HUES48 (cell line): Measurements from ENCODE around the gene GPATCH2L.

ENCODE experiments used
- H3K27ac ChIP-seq: one replicate; pipeline ENCODE4 v1.7.0; 2013; ENCODE audit warnings: low read depth, low read length, inconsistent platforms
- H3K27me3 ChIP-seq: 2 replicates; pipeline ENCODE4 v1.6.1; 2013; ENCODE audit warnings: mild to moderate bottlenecking, low read length; ENCODE audit not compliant: control insufficient read depth, insufficient read depth
- H3K36me3 ChIP-seq: 2 replicates; pipeline ENCODE4 v1.6.1; 2013; ENCODE audit warnings: low read length; ENCODE audit not compliant: control insufficient read depth, insufficient read depth
- H3K4me1 ChIP-seq: 2 replicates; pipeline ENCODE4 v1.6.1; 2013; ENCODE audit warnings: mild to moderate bottlenecking, low read length; ENCODE audit not compliant: control insufficient read depth, insufficient read depth
- H3K4me3 ChIP-seq: 2 replicates; pipeline ENCODE4 v1.5.1; 2013; ENCODE audit warnings: mild to moderate bottlenecking, low read depth, low read length
- H3K9ac ChIP-seq: 2 replicates; pipeline ENCODE4 v1.6.1; 2013; ENCODE audit warnings: mild to moderate bottlenecking, low read depth, low read length, moderate library complexity
- H3K9me3 ChIP-seq: 2 replicates; pipeline ENCODE4 v1.6.1; 2013; ENCODE audit warnings: low read length; ENCODE audit not compliant: control insufficient read depth, insufficient read depth

The GPATCH2L gene

GRCh38 chr14:76151398-76152332 lies at the start of gene GPATCH2L:
GPATCH2L (plus strand) TSS chr14:76151922; CDS start chr14:76154364, 2,442 bp downstream.
- H3K36me3 ChIP-seq, result peaks cover 25% of the 10 kb centered on the region
- peak within 1 kb of the TSS; percentile 88 for H3K27ac ChIP-seq
- H3K9ac ChIP-seq, result peak within 1 kb of the TSS; percentile 71

GRCh38 chr14:76104802-76105355 lies 46.8 kb upstream of the GPATCH2L start:
- H3K27me3 ChIP-seq, result no peaks in the 10 kb centered on the region; the same call in 1 of the 2 replicates
- H3K36me3 ChIP-seq, result no peaks in the 10 kb centered on the region
- no peak overlapping the region for H3K9ac ChIP-seq
- no peaks in the 10 kb centered on the region; the same call in 1 of the 2 replicates for H3K4me1 ChIP-seq
- H3K4me3 ChIP-seq, result no peak overlapping the region
- H3K9me3 ChIP-seq, result no peaks in the 10 kb centered on the region
- H3K27ac ChIP-seq, result no peak overlapping the region

More at GRCh38 chr14:76151398-76152332, at the start of gene GPATCH2L:
- peaks cover 19% of the 10 kb centered on the region for H3K4me1 ChIP-seq
- no peaks in the 10 kb centered on the region for H3K9me3 ChIP-seq
- H3K4me3 ChIP-seq, result peak within 1 kb of the TSS; percentile 94
- peaks cover 11% of the 10 kb centered on the region for H3K27me3 ChIP-seq

GRCh38 chr14:76106188-76106587 lies 45.5 kb upstream of the GPATCH2L start:
- H3K9ac ChIP-seq, result no peak overlapping the region

DNA sequence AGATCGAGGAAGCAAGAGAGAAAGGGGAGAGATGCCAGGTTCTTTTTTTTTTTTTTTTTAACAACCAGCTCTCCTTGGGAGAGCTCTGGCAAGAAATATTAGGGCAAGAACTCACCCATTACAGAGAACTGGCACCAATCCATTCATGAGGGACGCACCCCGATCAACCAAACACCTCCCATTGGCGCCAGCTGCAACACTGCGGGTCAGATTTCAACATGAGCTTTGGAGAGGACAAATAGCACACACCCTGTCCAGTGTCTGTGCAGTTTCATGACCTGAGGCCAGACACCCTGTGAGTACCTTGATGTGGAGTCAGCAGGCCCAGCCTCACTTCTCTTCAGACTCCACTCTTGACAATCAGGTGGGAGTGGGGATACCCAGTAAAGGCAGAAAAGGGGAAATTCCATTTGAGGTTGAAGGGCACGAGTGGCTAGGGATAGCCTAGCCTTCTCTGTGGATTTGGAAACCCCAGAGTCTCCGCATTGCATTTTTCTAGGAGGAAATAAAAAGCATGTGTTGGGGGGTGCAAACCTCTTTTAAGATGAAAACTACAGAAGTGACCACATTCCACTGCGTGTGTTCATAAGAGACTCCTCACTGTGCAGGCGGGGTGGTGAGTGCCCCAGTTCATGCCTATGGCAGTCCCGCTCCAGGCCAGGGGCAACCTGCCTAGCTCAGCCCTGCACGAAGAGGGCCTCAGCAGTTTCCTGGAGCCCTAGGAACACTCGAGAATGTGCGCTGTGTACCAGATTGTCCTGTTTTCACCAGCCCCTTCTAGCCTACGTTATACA lies 42.4 kb upstream of the GPATCH2L start:
- peaks cover 1% of the 10 kb centered on the region; the same call in 1 of the 2 replicates for H3K27me3 ChIP-seq
- no peak overlapping the region for H3K27ac ChIP-seq

More at GRCh38 chr14:76106188-76106587, 45.5 kb upstream of the GPATCH2L start:
- H3K4me3 ChIP-seq, result no peak overlapping the region
- no peaks in the 10 kb centered on the region for H3K9me3 ChIP-seq
- no peaks in the 10 kb centered on the region; the same call in 1 of the 2 replicates for H3K27me3 ChIP-seq
- no peaks in the 10 kb centered on the region for H3K36me3 ChIP-seq
- H3K27ac ChIP-seq, result no peak overlapping the region
- H3K4me1 ChIP-seq, result no peaks in the 10 kb centered on the region; the same call in 1 of the 2 replicates

DNA sequence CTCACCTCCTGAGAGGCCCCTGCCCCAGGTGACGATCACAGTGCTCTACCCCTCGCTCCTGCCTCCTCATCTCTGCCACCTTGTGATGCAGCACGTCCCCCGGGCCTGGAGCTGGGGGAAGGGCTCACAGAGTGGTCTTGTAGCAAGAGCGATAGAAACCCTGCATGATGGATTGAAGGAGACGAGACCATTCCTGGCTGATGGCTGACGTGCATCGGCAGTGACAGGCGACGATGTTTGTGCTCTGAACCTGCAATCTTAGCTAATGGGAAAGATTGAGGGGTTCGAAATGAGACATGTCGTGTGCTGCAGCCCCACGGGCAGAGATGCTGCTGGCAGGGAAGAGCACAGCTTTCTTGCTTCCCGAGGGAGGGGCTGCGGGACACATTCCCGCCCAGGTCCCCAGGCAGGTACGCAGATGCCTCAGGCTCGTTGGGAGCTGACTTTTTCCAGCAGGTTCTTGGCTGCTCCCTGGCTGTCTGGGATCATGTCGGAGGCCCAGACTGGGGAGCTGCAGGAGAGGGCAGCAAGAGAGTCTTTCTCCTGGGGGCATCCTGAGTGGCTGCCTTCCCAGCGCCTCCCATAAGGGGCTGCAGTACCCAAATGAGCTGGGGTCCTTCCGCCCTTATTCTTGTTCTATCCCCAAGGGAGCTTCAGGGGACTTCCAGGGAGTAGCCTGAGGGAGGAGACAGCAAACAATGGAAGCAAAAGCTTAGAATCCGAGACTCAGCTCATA lies 38.7 kb upstream of the GPATCH2L start:
- no peak overlapping the region for H3K9ac ChIP-seq

More for the DNA sequence above, 42.4 kb upstream of the GPATCH2L start:
- Histone ChIP-seq H3K4me3 (no peak overlapping the region), H3K36me3 (no peaks in the 10 kb centered on the region), H3K9me3 (no peaks in the 10 kb centered on the region), H3K4me1 (peaks cover 17% of the 10 kb centered on the region), H3K9ac (no peak overlapping the region)

GRCh38 chr14:76113691-76114090 lies 38.0 kb upstream of the GPATCH2L start:
- H3K4me1 ChIP-seq, result peaks cover 34% of the 10 kb centered on the region
- peak overlapping the region; percentile 71 for H3K27ac ChIP-seq
- no peaks in the 10 kb centered on the region for H3K36me3 ChIP-seq
- no peak overlapping the region for H3K9ac ChIP-seq
- no peaks in the 10 kb centered on the region for H3K9me3 ChIP-seq
- peaks cover 5% of the 10 kb centered on the region; the same call in 1 of the 2 replicates for H3K27me3 ChIP-seq
- H3K4me3 ChIP-seq, result 0 out of 2 replicates have a peak overlapping the region, but pooled peaks have one; percentile 15

More for the DNA sequence above, 38.7 kb upstream of the GPATCH2L start:
- H3K4me3 ChIP-seq, result 0 out of 2 replicates have a peak overlapping the region, but pooled peaks have one; percentile 15
- peaks cover 5% of the 10 kb centered on the region; the same call in 1 of the 2 replicates for H3K27me3 ChIP-seq
- H3K27ac ChIP-seq, result peak overlapping the region; percentile 71
- H3K9me3 ChIP-seq, result no peaks in the 10 kb centered on the region
- peaks cover 34% of the 10 kb centered on the region for H3K4me1 ChIP-seq
- no peaks in the 10 kb centered on the region for H3K36me3 ChIP-seq

GRCh38 chr14:76115010-76115422 lies 36.7 kb upstream of the GPATCH2L start:
- H3K27me3 ChIP-seq, result peaks cover 5% of the 10 kb centered on the region; the same call in 1 of the 2 replicates
- peak overlapping the region; percentile 37 for H3K27ac ChIP-seq
- H3K36me3 ChIP-seq, result no peaks in the 10 kb centered on the region
- no peaks in the 10 kb centered on the region for H3K9me3 ChIP-seq
- no peak overlapping the region for H3K9ac ChIP-seq
- H3K4me3 ChIP-seq, result no peak overlapping the region
- H3K4me1 ChIP-seq, result peaks cover 34% of the 10 kb centered on the region

DNA sequence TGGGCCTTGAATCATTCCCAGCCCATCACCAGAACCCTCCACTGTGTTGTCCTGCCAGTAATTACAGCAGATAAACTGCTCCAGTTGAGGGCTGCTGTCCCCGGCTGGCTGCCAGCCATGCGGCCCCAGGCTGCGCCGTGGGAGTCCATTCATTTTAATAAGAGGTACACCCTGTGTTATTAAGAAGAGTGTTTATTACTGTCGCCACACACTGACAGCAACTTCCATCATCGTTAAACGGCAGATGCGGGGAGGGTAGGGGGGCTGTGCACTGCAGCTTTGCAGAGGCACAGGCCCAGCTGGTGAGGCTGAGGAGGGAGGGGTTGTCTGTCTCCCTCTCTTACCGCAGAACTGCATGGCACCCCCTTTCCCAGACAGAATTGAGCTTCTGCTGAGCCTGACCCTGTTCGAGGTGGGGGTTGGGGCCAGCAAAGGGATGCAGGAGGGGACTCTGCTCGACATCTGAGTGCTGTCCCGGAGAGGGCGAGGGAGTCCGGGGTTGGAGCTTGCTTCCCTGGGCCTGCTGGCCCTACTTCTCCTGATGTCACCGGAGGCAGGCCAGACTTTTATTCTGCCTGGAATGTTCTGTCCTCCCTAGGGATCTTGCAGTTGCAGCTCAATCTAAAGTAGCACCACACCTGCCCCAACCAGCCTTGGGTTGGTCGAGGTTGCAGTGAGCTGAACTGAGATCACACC lies 33.8 kb upstream of the GPATCH2L start:
- no peaks in the 10 kb centered on the region for H3K36me3 ChIP-seq
- H3K4me3 ChIP-seq, result no peak overlapping the region
- H3K4me1 ChIP-seq, result peaks cover 30% of the 10 kb centered on the region
- no peaks in the 10 kb centered on the region for H3K9me3 ChIP-seq
- peaks cover 5% of the 10 kb centered on the region; the same call in 1 of the 2 replicates for H3K27me3 ChIP-seq
- no peak overlapping the region for H3K27ac ChIP-seq
- H3K9ac ChIP-seq, result no peak overlapping the region

DNA sequence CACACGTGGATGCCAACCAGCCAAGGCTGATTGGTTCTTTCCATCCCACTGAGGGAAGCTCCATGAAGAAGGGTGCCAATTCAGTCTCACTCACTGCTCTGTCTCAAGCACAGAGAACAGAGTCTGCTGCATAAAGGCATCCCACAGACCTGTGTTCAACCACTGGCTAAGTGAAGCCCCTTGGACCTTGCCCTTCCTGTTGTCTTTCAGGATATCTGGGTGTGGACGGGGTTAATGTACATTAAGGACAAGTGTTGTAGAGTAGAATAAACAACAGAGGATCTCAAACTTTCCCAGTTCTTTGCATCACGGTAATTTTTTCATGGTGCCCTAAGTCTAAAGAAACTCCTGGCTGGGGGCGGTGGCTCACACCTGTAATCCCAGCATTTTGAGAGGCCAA lies 33.1 kb upstream of the GPATCH2L start:
- H3K9me3 ChIP-seq, result no peaks in the 10 kb centered on the region
- peaks cover 5% of the 10 kb centered on the region; the same call in 1 of the 2 replicates for H3K27me3 ChIP-seq
- H3K27ac ChIP-seq, result no peak overlapping the region
- no peaks in the 10 kb centered on the region for H3K36me3 ChIP-seq
- no peak overlapping the region for H3K9ac ChIP-seq
- peaks cover 27% of the 10 kb centered on the region for H3K4me1 ChIP-seq
- no peak overlapping the region for H3K4me3 ChIP-seq
